Measurements from ENCODE around the gene ARPP19. TPM values are rescaled to one million over a fixed set of nuclear protein-coding genes. Genes with fewer than 3 reads are reported as not detected.

ARPP19 gene
- 96.1 to 135 TPM (median 117 TPM) in 5 replicates for total RNA-seq (2022; extraction: Qiagen RNA extraction; ENCODE audit: low read depth)

GRCh38 chr15:52568601-52569585 lies at the start of gene ARPP19:
Gene ARPP19 (minus strand): TSS chr15:52569030. CDS start chr15:52568892, 138 bp downstream.

GRCh38 chr15:52528564-52529340 lies 40.1 kb downstream of the ARPP19 start, which contains the start of gene MYO5A:
Gene MYO5A (minus strand): TSS chr15:52528880. CDS start chr15:52528806, 74 bp downstream.

Other genes with a start within 250 kb of the ARPP19 start
- gene MYO5A, start 40.1 kb downstream of the ARPP19 start, total RNA-seq (2022; extraction: Qiagen RNA extraction; ENCODE audit: low read depth) = 22.9 to 33.0 TPM (median 30.0 TPM) in 5 replicates
- gene ATOSA, start 110.4 kb upstream of the ARPP19 start, total RNA-seq (2022; extraction: Qiagen RNA extraction; ENCODE audit: low read depth) = 8.7 to 11.7 TPM (median 10.3 TPM) in 5 replicates
- gene ONECUT1, start 221.3 kb upstream of the ARPP19 start, total RNA-seq (2022; extraction: Qiagen RNA extraction; ENCODE audit: low read depth) = 0.10 to 0.35 TPM (median 0.29 TPM) in 5 replicates

Measured in A549 treated with DMSO at 1 μM for 4 hours (cell line).